Cerebellar cortex (tissue), 1 donor: Measurements from ENCODE around the gene PFDN5.
"Not testable (repeated sequence)": the region's sequence is repeated elsewhere in the genome, so short reads cannot be mapped to it uniquely, and the experiment has no call there.

Source experiments
- DNase-seq: peaks from one replicate; pipeline ENCODE4 v3.0.0-alpha.2; 2015; ENCODE audit warnings: low spot score

PFDN5 gene

DNA sequence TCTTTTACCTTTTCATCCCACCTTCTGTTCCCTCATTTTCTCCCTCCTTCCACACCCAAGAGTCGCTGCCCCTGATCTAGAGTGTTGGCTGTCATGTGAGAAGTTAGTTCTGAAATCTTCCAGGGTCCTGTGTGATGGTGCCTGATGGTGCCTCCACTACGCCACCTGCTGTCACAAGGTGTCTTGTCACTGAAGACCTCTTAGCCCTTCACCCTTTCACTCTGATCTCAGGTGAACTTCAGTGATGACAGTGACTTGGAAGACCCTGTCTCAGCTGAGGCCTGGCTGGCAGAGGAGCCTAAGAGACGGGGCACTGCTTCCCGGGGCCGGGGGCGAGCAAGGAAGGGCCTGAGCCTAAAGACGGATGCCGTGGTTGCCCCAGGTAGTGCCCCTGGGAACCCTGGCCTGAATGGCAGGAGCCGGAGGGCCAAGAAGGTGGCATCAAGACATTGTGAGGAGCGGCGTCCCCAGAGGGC is 7.6 kb upstream of the PFDN5 start:
- peak; percentile 69 for DNase-seq

- DNase-seq: no peak
Observed at GRCh38 chr12:53288322-53288721, 7.0 kb upstream of the PFDN5 start.

- DNase-seq: no peak
Observed at GRCh38 chr12:53289891-53290290, 5.5 kb upstream of the PFDN5 start.

DNA sequence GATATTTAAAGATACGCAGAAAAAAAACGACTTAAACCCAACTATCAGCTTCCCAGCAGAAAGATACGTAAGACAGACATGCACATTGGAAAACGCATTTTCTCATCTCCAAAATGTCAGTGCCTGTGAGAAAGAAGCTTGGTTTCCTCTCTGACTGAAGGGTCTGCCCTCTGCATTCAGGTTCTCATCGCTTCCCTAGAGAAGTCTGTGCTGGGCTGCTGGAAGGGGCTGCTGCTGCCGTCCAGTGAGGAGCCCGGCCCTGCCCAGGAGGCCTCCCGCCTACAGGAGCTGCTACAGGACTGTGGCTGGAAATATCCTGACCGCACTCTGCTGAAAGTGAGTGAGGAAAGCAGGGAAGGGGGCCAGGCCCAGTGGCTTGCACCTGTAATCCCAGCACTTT is 4.7 kb upstream of the PFDN5 start:
- DNase-seq: no peak

- no peak for DNase-seq
Observed at GRCh38 chr12:53292426-53292825, 2.9 kb upstream of the PFDN5 start.

- no peak for DNase-seq
Observed at GRCh38 chr12:53295891-53296219, 513 bp downstream of the PFDN5 start.

DNA sequence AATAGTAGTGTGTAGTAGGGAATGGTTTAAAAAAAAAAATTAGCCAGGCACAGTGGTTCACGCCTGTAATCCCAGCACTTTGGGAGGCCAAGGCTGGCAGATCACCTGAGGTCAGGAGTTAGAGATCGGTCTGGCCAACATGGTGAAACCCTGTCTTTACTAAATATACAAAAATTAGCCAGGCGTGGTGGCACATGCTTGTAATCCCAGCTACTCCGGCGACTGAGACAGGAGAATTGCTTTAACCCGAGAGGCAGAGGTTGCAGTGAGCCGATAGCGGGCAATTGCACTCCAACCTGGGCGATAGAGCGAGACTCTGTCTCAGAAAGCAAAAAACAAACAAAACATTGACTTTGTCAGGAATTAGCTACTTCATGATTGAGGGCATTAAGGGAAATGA is 1.8 kb downstream of the PFDN5 start:
- not testable (repeated sequence) for DNase-seq

GRCh38 chr12:53298164-53298563 is 2.8 kb downstream of the PFDN5 start:
- DNase-seq: no peak

DNA sequence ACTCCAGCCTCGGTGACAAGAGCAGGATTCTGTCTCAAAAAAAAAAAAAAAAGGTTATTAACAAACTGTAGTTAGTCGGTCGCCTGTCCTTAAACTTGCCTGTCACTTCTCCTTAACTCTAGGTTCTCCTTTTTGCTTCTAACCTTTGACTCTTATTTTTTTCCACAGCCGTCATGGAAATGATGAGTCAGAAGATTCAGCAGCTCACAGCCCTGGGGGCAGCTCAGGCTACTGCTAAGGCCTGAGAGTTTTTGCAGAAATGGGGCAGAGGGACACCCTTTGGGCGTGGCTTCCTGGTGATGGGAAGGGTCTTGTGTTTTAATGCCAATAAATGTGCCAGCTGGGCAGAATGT is 3.7 kb downstream of the PFDN5 start:
- DNase-seq: no peak

GRCh38 chr12:53299454-53300180 is 4.3 kb downstream of the PFDN5 start, which contains the start of gene MYG1:
TSS of gene MYG1 (plus strand) at chr12:53299695. CDS start at chr12:53299738, 43 bp downstream.
- DNase-seq: peak; percentile 94

DNA sequence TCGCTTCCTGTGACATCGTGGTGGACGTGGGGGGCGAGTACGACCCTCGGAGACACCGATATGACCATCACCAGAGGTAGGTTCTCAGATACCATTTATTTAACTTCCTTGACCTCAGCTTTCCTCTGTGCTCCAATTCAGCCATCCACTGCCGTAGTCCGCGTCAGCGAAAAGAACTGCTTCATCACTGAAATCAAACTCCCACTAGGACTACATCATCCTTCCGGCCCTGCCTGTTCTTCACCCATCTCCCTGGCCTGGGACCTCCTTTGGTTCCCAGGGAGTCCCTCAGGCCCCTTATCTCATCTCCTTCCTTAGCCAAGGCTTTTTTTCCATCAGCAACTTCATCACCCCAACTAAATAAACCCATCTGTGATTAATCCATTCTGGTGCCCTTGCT is 4.8 kb downstream of the PFDN5 start:
- no peak for DNase-seq

GRCh38 chr12:53302903-53303302 is 7.6 kb downstream of the PFDN5 start:
- no peak for DNase-seq

DNA sequence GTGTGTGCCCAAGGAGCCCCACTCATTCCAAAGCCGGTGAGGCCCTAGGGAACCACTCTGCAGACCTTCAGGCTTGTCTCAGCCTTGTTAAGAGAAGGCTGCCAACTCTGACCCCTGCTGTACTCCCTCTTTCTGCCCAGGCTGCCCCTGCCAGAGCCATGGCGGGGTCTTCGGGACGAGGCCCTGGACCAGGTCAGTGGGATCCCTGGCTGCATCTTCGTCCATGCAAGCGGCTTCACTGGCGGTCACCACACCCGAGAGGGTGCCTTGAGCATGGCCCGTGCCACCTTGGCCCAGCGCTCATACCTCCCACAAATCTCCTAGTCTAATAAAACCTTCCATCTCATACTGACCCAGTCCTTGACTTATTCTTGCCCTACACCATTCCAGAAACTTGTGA is 11.5 kb downstream of the PFDN5 start:
- DNase-seq: no peak

- no peak for DNase-seq
Observed at GRCh38 chr12:53308276-53308675, 12.9 kb downstream of the PFDN5 start.

DNA sequence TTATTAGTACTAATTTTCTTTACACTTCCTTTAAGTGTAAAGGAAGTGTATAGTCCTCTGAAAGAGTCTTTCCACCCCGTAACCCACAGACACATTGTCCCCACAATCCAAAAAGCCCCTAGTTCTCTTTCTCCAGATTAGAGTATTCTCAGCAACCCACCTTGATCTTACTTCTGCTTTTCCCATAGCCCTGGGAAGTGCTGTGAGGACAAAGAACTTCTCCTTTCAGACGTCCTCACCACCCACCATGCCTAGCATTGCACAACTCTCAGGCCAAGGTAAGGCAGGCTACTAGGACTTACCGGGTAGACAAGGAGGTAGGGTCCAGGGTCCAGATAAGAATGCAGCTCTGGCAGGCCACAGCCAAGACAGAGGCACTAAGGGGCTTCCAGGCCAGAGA is 18.7 kb downstream of the PFDN5 start:
- DNase-seq: no peak

DNA sequence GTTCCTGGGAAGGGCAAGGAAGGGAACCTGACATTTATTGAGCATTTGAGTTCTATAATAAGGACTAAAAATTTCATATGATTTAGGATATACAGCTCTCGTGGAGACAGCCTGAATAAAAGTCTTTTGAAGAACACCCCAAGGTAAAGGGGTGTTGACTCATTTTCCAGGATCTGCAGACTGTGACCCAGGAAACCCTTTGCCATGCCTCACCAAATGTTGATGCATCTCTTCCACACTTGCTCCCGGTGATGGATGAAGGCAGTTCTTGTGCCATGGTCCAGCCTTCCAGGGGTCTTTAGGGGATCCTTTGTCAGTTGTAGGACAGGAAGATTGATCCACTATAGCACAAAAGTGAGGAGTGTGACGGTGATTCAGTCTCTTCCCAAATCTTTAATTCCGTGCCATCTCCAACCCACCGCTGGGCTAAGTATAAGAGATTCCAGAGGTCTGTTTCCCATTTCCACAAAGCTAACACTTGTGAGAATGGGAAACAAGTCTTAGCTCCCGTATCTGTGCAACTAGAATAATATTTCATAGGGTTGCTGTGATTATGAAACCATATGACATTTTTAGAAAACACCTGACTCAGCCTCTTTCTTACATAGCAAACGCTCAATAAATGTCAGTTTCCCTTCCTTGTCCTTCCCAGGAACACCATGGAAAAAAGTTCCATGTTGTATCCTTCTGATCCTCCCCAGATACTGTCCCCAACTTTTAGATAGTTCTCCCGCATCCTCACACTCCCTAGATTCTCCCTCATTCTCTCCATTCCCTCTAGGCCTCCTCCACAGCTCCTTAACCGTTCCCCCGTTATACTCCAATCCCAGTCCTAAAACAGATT is 25.2 kb downstream of the PFDN5 start:
- DNase-seq: no peak

DNA sequence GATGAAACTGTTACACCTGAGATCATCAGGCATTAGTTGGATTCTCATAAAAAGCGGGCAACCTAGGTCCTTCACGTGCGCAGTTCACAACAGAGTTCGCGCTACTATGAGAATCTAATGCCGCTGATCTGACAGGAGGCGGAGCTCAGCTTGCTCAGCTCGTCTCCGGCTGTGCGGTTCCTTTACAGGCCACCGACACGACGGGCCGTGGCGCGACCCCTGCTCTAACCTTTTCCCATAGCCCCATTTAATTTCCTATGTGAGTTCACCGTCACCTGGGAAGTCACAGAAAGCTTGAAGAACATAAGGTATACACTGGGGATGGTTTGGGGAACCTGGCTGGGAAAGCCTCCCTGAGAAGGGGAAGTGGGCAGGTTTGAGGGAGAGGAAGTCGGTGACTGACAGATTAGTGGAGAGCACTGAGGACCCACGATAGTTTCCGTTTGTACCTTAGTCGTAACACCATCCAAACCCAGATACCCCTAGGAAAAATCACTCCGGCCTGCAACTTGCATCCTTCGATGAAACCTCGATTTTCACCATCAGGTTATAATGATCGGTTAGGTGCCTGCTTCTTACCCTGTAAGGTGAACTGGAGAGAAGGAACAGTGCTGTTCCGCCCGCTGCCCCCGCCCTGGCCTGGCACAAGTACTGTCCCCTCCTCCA is 28.9 kb downstream of the PFDN5 start:
- peak; percentile 45 for DNase-seq

GRCh38 chr12:53324779-53325510 is 29.6 kb downstream of the PFDN5 start:
- DNase-seq: peak; percentile 82

DNA sequence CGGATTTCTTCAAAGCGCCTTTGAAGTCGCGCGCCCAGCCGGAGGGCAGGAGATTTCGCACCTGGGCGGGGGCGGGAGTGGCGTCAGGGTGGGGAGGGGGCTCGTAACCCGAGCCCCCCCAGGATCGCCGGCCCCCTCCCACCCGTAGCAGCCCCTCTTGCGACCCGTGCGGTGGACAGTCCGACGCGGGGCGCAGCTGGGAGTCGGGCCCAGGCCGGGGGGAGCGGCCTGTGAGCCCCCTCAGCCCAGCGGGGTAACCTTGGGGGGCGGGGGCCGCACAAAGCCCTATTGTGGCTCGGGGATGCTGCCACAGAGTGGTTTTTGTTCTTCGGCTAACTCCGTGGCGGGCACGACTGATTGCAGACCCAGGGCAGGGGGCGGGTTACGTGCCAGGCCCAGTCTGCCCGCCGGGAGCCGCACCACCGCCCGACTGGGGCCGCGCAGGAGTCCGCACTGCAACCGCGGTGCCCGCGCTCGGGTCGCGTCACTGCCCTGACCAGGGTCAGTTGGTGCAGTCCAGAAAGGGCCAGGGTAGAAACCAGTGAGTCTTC is 30.2 kb downstream of the PFDN5 start:
- no peak for DNase-seq

GRCh38 chr12:53326460-53327185 is 31.3 kb downstream of the PFDN5 start:
- no peak for DNase-seq

- no peak for DNase-seq
Observed at GRCh38 chr12:53327435-53328042, 32.2 kb downstream of the PFDN5 start.
